OCI-LY1 (cell line): ENCODE measurements around the gene THNSL1.

ENCODE experiments used
- CTCF ChIP-seq: fragments of 200-600 bp; sonication (generic), shearing (Covaris generic); IDR thresholded peaks from 2 replicates; pipeline ENCODE4 v1.5.1; 2017; ENCODE audit warnings: mild to moderate bottlenecking, antibody characterized with exemption, low read length, moderate library complexity, mixed read lengths
- EZH2 ChIP-seq: fragments of 200-600 bp; sonication (generic), shearing (Covaris generic); IDR thresholded peaks from 2 replicates; pipeline ENCODE4 v1.8.0; 2017; ENCODE audit warnings: borderline replicate concordance, mixed run types, mild to moderate bottlenecking, antibody characterized with exemption, low read length, moderate library complexity, mixed read lengths

GRCh38 chr10:25047088-25047487 is 30.7 kb downstream of the THNSL1 start:
- TF ChIP-seq CTCF, result no peak
- no peak for TF ChIP-seq EZH2
